A549 (cell line): ENCODE data around the gene GMDS.

ENCODE experiments used
- CBX8 ChIP-seq: fragments of 200-600 bp; sonication (generic); IDR thresholded peaks from 2 replicates; pipeline ENCODE4 v1.6.1; 2016
- CTCF ChIP-seq: fragments of >200 bp; sonication (Bioruptor Twin); formaldehyde crosslinking; IDR thresholded peaks from 3 replicates; pipeline ENCODE4 v1.5.1; 2016
- HDAC2 ChIP-seq: fragments of 200-600 bp; sonication (generic); IDR thresholded peaks from 2 replicates; pipeline ENCODE4 v1.6.1; 2016
- RFX5 ChIP-seq: fragments of 450-650 bp; IDR thresholded peaks from 2 replicates; pipeline ENCODE4 v1.7.1; 2014; ENCODE audit warnings: antibody characterized with exemption, mild to moderate bottlenecking, moderate library complexity
- ZC3H11A ChIP-seq: fragments of 450-650 bp; IDR thresholded peaks from 2 replicates; pipeline ENCODE4 v1.6.1; 2014; ENCODE audit warnings: antibody characterized with exemption, mild to moderate bottlenecking

GRCh38 chr6:1631251-1631650 lies 614.2 kb downstream of the GMDS start:
- no peak for TF ChIP-seq ZC3H11A
- no peak for TF ChIP-seq RFX5
- TF ChIP-seq CTCF: no peak
- no peak for TF ChIP-seq HDAC2
- no peak for TF ChIP-seq CBX8
